NCI-H1694 (cell line): Measurements from ENCODE around the gene DICER1.
"Not testable (repeated sequence)": the region's sequence is repeated elsewhere in the genome, so short reads cannot be mapped to it uniquely, and the experiment has no call there.

ENCODE experiments used
- DNase-seq: peaks from one replicate; lab custom pipeline; 2025; lab: John Stamatoyannopoulos, UW

The DICER1 gene

GRCh38 chr14:95157327-95158189, at the start of gene DICER1:
Gene DICER1, minus strand, starts transcription at chr14:95157529. Its CDS starts 24,071 bp downstream, at chr14:95133458.
- DNase-seq, result peak; percentile 96

- no peak for DNase-seq
These were observed 49.2 kb upstream of the DICER1 start for GRCh38 chr14:95206534-95206933.

GRCh38 chr14:95204705-95205104, 47.4 kb upstream of the DICER1 start:
- no peak for DNase-seq

- not testable (repeated sequence) for DNase-seq
These were observed 44.4 kb upstream of the DICER1 start for GRCh38 chr14:95201745-95202144.

GRCh38 chr14:95200404-95200803, 43.1 kb upstream of the DICER1 start:
- no peak for DNase-seq

- DNase-seq, result no peak
These were observed 42.1 kb upstream of the DICER1 start for GRCh38 chr14:95199298-95199983.

- no peak for DNase-seq
These were observed 41.0 kb upstream of the DICER1 start for GRCh38 chr14:95198320-95198719.

GRCh38 chr14:95197551-95197950, 40.2 kb upstream of the DICER1 start:
- no peak for DNase-seq

- no peak for DNase-seq
These were observed 39.7 kb upstream of the DICER1 start for GRCh38 chr14:95196826-95197545.

GRCh38 chr14:95196268-95196667, 38.9 kb upstream of the DICER1 start:
- no peak for DNase-seq

- no peak for DNase-seq
These were observed 37.7 kb upstream of the DICER1 start for GRCh38 chr14:95195031-95195430.

- no peak for DNase-seq
These were observed 35.8 kb upstream of the DICER1 start for GRCh38 chr14:95193081-95193480.

GRCh38 chr14:95192311-95192710, 35.0 kb upstream of the DICER1 start:
- DNase-seq, result no peak

- DNase-seq, result no peak
These were observed 34.3 kb upstream of the DICER1 start for GRCh38 chr14:95191445-95192199.

GRCh38 chr14:95190857-95191256, 33.5 kb upstream of the DICER1 start:
- DNase-seq, result no peak

GRCh38 chr14:95190346-95190840, 33.1 kb upstream of the DICER1 start:
- DNase-seq, result no peak

- DNase-seq, result peak; percentile 85
These were observed 32.2 kb upstream of the DICER1 start for GRCh38 chr14:95189367-95190132.

- no peak for DNase-seq
These were observed 31.1 kb upstream of the DICER1 start for GRCh38 chr14:95188380-95188779.

GRCh38 chr14:95185767-95186392, 28.6 kb upstream of the DICER1 start:
- no peak for DNase-seq

GRCh38 chr14:95185033-95185766, 27.9 kb upstream of the DICER1 start:
- DNase-seq, result no peak
